WTC11 (cell line): ENCODE data around the gene LDB3. TPM values are rescaled to one million over a fixed set of nuclear protein-coding genes. Genes with fewer than 3 reads are reported as not detected.

Experiments used
- ATAC-seq: fragments of 200-7000 bp; cut with Tn5 transposase; 2 replicates; pipeline ENCODE4 v1.10.0; 2021; ENCODE audit warnings: mild to moderate bottlenecking, moderate library complexity
- CTCF ChIA-PET: fragments of 300-600 bp; sonication (Branson Sonifier 250); formaldehyde crosslinking; loops from one replicate; lab custom pipeline; 2021; ENCODE audit warnings: antibody characterized with exemption; lab: Charles Lee
- POLR2A ChIA-PET: fragments of 350-600 bp; sonication (Branson Sonifier 250); formaldehyde crosslinking; loops from one replicate; lab custom pipeline; 2021; ENCODE audit warnings: antibody characterized with exemption; lab: Charles Lee
- DNase-seq: peaks from one replicate; pipeline ENCODE4 v3.0.0; 2021; ENCODE audit warnings: low spot score
- H3K27ac Mint-ChIP-seq: 2 replicates; pipeline ENCODE4 v1.8.0; 2021; ENCODE audit warnings: mixed read lengths
- H3K27me3 Mint-ChIP-seq: 2 replicates; pipeline ENCODE4 v1.8.0; 2021; ENCODE audit warnings: low read depth, mild to moderate bottlenecking, moderate library complexity, mixed read lengths
- H3K36me3 Mint-ChIP-seq: 2 replicates; pipeline ENCODE4 v1.8.0; 2021; ENCODE audit warnings: mixed read lengths
- H3K4me1 Mint-ChIP-seq: 2 replicates; pipeline ENCODE4 v1.8.0; 2022; ENCODE audit warnings: mixed read lengths
- H3K4me3 Mint-ChIP-seq: 2 replicates; pipeline ENCODE4 v1.8.0; 2021; ENCODE audit warnings: mild to moderate bottlenecking, moderate library complexity, mixed read lengths
- H3K9me3 Mint-ChIP-seq: 2 replicates; pipeline ENCODE4 v1.8.0; 2021; ENCODE audit warnings: mixed read lengths
- ATF1 ChIP-seq: sonication (generic); formaldehyde crosslinking; IDR thresholded peaks from 2 replicates; pipeline ENCODE4 v1.8.1; 2023; ENCODE audit warnings: mild to moderate bottlenecking, moderate library complexity, missing genetic modification reagents
- CREB1 ChIP-seq: sonication (generic); formaldehyde crosslinking; IDR thresholded peaks from 2 replicates; pipeline ENCODE4 v1.8.0; 2023; ENCODE audit warnings: mild to moderate bottlenecking, missing genetic modification reagents
- ELF4 ChIP-seq: sonication (generic); formaldehyde crosslinking; IDR thresholded peaks from 2 replicates; pipeline ENCODE4 v1.8.1; 2022; ENCODE audit warnings: low read depth, mild to moderate bottlenecking, moderate library complexity, missing genetic modification reagents
- ERG ChIP-seq: fragments of 250-450 bp; sonication (Bioruptor Pico); IDR thresholded peaks from 2 replicates; pipeline ENCODE4 v1.8.0; 2021; ENCODE audit warnings: mild to moderate bottlenecking
- FOXJ3 ChIP-seq: sonication (generic); formaldehyde crosslinking; IDR thresholded peaks from 2 replicates; pipeline ENCODE4 v1.9.0; 2021; ENCODE audit warnings: missing genetic modification reagents, mild to moderate bottlenecking, borderline replicate concordance
- GTF2I ChIP-seq: fragments of 250-450 bp; sonication (Bioruptor Pico); conservative IDR thresholded peaks from 2 replicates; pipeline ENCODE4 v1.4.0; 2021; ENCODE audit warnings: mild to moderate bottlenecking
- HMGA2 ChIP-seq: fragments of 250-450 bp; sonication (Bioruptor Pico); IDR thresholded peaks from 2 replicates; pipeline ENCODE4 v1.4.0; 2021; ENCODE audit warnings: mild to moderate bottlenecking, moderate library complexity
- HMGXB4 ChIP-seq: sonication (generic); formaldehyde crosslinking; IDR thresholded peaks from 2 replicates; pipeline ENCODE4 v1.8.1; 2023; ENCODE audit warnings: mild to moderate bottlenecking, moderate library complexity, missing genetic modification reagents
- JUN ChIP-seq: sonication (generic); formaldehyde crosslinking; IDR thresholded peaks from 2 replicates; pipeline ENCODE4 v1.8.0; 2023; ENCODE audit warnings: mild to moderate bottlenecking, missing genetic modification reagents
- KAT7 ChIP-seq: sonication (generic); formaldehyde crosslinking; IDR thresholded peaks from 2 replicates; pipeline ENCODE4 v1.8.1; 2023; ENCODE audit warnings: missing genetic modification reagents, mild to moderate bottlenecking, borderline replicate concordance
- MAX ChIP-seq: sonication (generic); formaldehyde crosslinking; IDR thresholded peaks from 2 replicates; pipeline ENCODE4 v1.8.0; 2022; ENCODE audit warnings: mild to moderate bottlenecking, missing genetic modification reagents
- NFATC4 ChIP-seq: fragments of 250-450 bp; sonication (Bioruptor Pico); IDR thresholded peaks from 2 replicates; pipeline ENCODE4 v1.9.0; 2021; ENCODE audit warnings: mild to moderate bottlenecking
- OVOL2 ChIP-seq: fragments of 250-450 bp; sonication (Bioruptor Pico); IDR thresholded peaks from 2 replicates; pipeline ENCODE4 v1.9.0; 2021; ENCODE audit warnings: mild to moderate bottlenecking, borderline replicate concordance
- RORB ChIP-seq: fragments of 250-450 bp; sonication (Bioruptor Pico); IDR thresholded peaks from 2 replicates; pipeline ENCODE4 v1.9.0; 2021; ENCODE audit warnings: mild to moderate bottlenecking
- ZMAT4 ChIP-seq: fragments of 250-450 bp; sonication (Bioruptor Pico); IDR thresholded peaks from 2 replicates; pipeline ENCODE4 v1.9.0; 2021; ENCODE audit warnings: mild to moderate bottlenecking
- ZSCAN18 ChIP-seq: fragments of 250-450 bp; sonication (Bioruptor Pico); IDR thresholded peaks from 2 replicates; pipeline ENCODE4 v2.1.2; 2022; ENCODE audit warnings: mild to moderate bottlenecking, moderate library complexity
- total RNA-seq: library from RNA; stranded (reverse); gene quantifications from 3 replicates; pipeline ENCODE4 v1.2.3, GENCODE V29; 2021
- TF ChIP-seq, protein P1 (sequence below): sonication (generic); formaldehyde crosslinking; IDR thresholded peaks from 2 replicates; pipeline ENCODE4 v1.8.0; 2023; ENCODE audit warnings: missing genetic modification reagents
- TF ChIP-seq, protein P2 (sequence below): sonication (generic); formaldehyde crosslinking; IDR thresholded peaks from 2 replicates; pipeline ENCODE4 v1.8.1; 2023; ENCODE audit warnings: mild to moderate bottlenecking, missing genetic modification reagents, moderate library complexity
- TF ChIP-seq, protein P3 (sequence below): fragments of 250-450 bp; sonication (Bioruptor Pico); IDR thresholded peaks from 2 replicates; pipeline ENCODE4 v1.9.0; 2021; ENCODE audit warnings: moderate library complexity, mild to moderate bottlenecking, inconsistent platforms, borderline replicate concordance
- TF ChIP-seq, protein P4 (sequence below): sonication (generic); formaldehyde crosslinking; IDR thresholded peaks from 2 replicates; pipeline ENCODE4 v1.8.1; 2022; ENCODE audit warnings: low read depth, missing genetic modification reagents, borderline replicate concordance

Gene LDB3
- total RNA-seq, 1 experiment from 2014 or later = 0.42 TPM

- POLR2A ChIA-PET = interaction anchor here (0.5 to 1.4 kb wide), 3 partner anchors 12 to 55 kb away, joined by 3 to 5 read pairs (median 4); no protein-coding TSS in a partner anchor
- no peak overlapping the region; the same call in 1 of the 2 replicates for H3K4me3 Mint-ChIP-seq
- no peak for DNase-seq
These were observed 101.7 kb downstream of the LDB3 start for GRCh38 chr10:86769991-86770390.

GRCh38 chr10:86770412-86770960, 102.2 kb downstream of the LDB3 start:
- Mint-ChIP-seq H3K36me3 (no peaks in the 10 kb centered on the region; the same call in 1 of the 2 replicates), H3K4me1 (peaks cover 87% of the 10 kb centered on the region), H3K27ac (peak overlapping the region; percentile 64), H3K4me3 (no peak overlapping the region), H3K27me3 (no peaks in the 10 kb centered on the region), H3K9me3 (no peaks in the 10 kb centered on the region)
- DNase-seq (no peak), ATAC-seq (peak; percentile 92)
- CTCF ChIA-PET = interaction anchor here (0.5 to 1.4 kb wide), 5 partner anchors 15 to 370 kb away, joined by 3 to 5 read pairs (median 4); no protein-coding TSS in a partner anchor
- POLR2A ChIA-PET = interaction anchor here (0.5 to 1.4 kb wide), 3 partner anchors 13 to 56 kb away, joined by 3 to 5 read pairs (median 4); no protein-coding TSS in a partner anchor
- no peak for TF ChIP-seq RORB (CRISPR knock-in tag)
- TF ChIP-seq KAT7 = no peak
- no peak for TF ChIP-seq ELF4
- TF ChIP-seq JUN (CRISPR knock-in tag) = no peak
- TF ChIP-seq MAX = no peak
- TF ChIP-seq, protein P1, sequence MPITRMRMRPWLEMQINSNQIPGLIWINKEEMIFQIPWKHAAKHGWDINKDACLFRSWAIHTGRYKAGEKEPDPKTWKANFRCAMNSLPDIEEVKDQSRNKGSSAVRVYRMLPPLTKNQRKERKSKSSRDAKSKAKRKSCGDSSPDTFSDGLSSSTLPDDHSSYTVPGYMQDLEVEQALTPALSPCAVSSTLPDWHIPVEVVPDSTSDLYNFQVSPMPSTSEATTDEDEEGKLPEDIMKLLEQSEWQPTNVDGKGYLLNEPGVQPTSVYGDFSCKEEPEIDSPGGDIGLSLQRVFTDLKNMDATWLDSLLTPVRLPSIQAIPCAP = no peak
- TF ChIP-seq HMGA2 = no peak
- TF ChIP-seq ERG (CRISPR knock-in tag) = no peak
- TF ChIP-seq OVOL2 (CRISPR knock-in tag) = no peak

More at GRCh38 chr10:86769991-86770390, 101.7 kb downstream of the LDB3 start:
- H3K27ac Mint-ChIP-seq = peak overlapping the region; percentile 64
- no peaks in the 10 kb centered on the region for H3K9me3 Mint-ChIP-seq
- peaks cover 86% of the 10 kb centered on the region for H3K4me1 Mint-ChIP-seq
- TF ChIP-seq, protein P2, sequence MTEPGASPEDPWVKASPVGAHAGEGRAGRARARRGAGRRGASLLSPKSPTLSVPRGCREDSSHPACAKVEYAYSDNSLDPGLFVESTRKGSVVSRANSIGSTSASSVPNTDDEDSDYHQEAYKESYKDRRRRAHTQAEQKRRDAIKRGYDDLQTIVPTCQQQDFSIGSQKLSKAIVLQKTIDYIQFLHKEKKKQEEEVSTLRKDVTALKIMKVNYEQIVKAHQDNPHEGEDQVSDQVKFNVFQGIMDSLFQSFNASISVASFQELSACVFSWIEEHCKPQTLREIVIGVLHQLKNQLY (CRISPR knock-in tag) = no peak
- TF ChIP-seq HMGXB4 (CRISPR knock-in tag) (no peak), CREB1 (CRISPR knock-in tag) (no peak), ATF1 (CRISPR knock-in tag) (no peak), MAX (no peak), NFATC4 (CRISPR knock-in tag) (no peak), ZSCAN18 (no peak), FOXJ3 (CRISPR knock-in tag) (no peak), KAT7 (no peak), GTF2I (CRISPR knock-in tag) (no peak), ZMAT4 (no peak)
- TF ChIP-seq, protein P3, sequence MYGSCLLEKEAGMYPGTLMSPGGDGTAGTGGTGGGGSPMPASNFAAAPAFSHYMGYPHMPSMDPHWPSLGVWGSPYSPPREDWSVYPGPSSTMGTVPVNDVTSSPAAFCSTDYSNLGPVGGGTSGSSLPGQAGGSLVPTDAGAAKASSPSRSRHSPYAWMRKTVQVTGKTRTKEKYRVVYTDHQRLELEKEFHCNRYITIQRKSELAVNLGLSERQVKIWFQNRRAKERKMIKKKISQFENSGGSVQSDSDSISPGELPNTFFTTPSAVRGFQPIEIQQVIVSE (CRISPR knock-in tag) = no peak
- TF ChIP-seq, protein P4, sequence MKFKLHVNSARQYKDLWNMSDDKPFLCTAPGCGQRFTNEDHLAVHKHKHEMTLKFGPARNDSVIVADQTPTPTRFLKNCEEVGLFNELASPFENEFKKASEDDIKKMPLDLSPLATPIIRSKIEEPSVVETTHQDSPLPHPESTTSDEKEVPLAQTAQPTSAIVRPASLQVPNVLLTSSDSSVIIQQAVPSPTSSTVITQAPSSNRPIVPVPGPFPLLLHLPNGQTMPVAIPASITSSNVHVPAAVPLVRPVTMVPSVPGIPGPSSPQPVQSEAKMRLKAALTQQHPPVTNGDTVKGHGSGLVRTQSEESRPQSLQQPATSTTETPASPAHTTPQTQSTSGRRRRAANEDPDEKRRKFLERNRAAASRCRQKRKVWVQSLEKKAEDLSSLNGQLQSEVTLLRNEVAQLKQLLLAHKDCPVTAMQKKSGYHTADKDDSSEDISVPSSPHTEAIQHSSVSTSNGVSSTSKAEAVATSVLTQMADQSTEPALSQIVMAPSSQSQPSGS (CRISPR knock-in tag) = no peak
- H3K27me3 Mint-ChIP-seq = no peaks in the 10 kb centered on the region
- H3K36me3 Mint-ChIP-seq = no peaks in the 10 kb centered on the region; the same call in 1 of the 2 replicates
- ATAC-seq = peak; percentile 14
- CTCF ChIA-PET = interaction anchor here (0.7 to 1.4 kb wide), 4 partner anchors 15 to 370 kb away, joined by 3 to 5 read pairs (median 4); no protein-coding TSS in a partner anchor
